ENCODE data around the gene FAM110D. TPM values are rescaled to one million over a fixed set of nuclear protein-coding genes. Genes with fewer than 3 reads are reported as not detected.

Gene FAM110D
- total and polyA plus RNA-seq, 2 of the 8 experiments (the other 6 are each of a cell fraction or from before 2014, with no cell fraction given): 0.21 to 0.48 TPM

DNA sequence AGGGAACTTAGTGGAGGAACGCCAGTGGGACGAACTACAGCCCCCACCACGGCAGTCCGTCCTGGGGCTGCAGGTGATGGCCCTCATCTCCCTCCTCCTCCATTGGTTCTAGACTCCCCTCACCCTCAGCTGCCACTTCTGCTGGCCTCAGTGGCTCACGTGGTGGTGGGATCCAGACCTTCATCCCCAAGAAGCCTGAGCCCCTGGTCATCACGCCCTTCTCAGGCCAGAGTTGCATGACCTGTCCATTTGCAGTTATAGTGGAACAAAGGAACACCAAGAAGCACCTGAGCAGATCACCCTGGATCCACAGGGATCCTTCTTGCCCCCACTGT lies 13.0 kb upstream of the FAM110D start (continued):
- TF ChIP-seq CBX8 (IDR thresholded peaks at IDR 0.05; ENCODE audit: borderline replicate concordance, low read depth, low read length) (no peak), ASH2L (IDR thresholded peaks at IDR 0.05; ENCODE audit: low read length) (no peak), NRF1 (IDR thresholded peaks at IDR 0.05; ENCODE audit: low read depth, low read length) (no peak), YY1 (IDR thresholded peaks at IDR 0.05; ENCODE audit: low read depth, low read length) (no peak), POLR2A (IDR thresholded peaks at IDR 0.05; ENCODE audit: control extremely low read depth in 1 of 2, low read depth in 2 of 2, low read length in 2 of 2) (no peak), EP300 (IDR thresholded peaks at IDR 0.05; ENCODE audit: borderline replicate concordance in 1 of 2, low read depth in 2 of 2, low read length in 2 of 2) (no peak)
- TF ChIP-seq, protein P1, sequence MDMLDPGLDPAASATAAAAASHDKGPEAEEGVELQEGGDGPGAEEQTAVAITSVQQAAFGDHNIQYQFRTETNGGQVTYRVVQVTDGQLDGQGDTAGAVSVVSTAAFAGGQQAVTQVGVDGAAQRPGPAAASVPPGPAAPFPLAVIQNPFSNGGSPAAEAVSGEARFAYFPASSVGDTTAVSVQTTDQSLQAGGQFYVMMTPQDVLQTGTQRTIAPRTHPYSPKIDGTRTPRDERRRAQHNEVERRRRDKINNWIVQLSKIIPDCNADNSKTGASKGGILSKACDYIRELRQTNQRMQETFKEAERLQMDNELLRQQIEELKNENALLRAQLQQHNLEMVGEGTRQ (IDR thresholded peaks at IDR 0.05; ENCODE audit: low read length): no peak
